Measurements from ENCODE around the gene CHAT.

Gene CHAT

DNA sequence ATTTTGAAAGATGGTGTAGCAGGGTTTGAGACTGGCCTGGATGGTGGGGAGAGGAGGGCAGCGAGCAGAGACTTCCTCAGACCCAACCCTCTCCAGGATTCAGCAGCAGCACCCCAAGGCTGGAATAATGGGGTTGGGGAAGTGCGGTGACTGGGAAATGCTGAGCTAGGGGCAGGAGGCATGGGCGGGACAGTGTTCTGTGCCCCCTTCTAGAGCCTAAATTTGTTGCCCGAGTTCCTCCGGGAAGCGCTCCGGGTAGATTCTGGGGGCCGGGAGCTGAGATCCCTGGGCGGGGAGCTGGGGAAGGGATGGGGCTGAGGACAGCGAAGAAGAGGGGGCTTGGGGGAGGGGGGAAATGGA, at the start of gene CHAT:
Gene CHAT, plus strand, starts transcription at position 156 of the 360 bp plus-strand sequence. Its CDS starts 153 bp downstream, at position 309.
- H3K27ac ChIP-seq: no peak within 1 kb of the TSS
- TF ChIP-seq, protein P1, sequence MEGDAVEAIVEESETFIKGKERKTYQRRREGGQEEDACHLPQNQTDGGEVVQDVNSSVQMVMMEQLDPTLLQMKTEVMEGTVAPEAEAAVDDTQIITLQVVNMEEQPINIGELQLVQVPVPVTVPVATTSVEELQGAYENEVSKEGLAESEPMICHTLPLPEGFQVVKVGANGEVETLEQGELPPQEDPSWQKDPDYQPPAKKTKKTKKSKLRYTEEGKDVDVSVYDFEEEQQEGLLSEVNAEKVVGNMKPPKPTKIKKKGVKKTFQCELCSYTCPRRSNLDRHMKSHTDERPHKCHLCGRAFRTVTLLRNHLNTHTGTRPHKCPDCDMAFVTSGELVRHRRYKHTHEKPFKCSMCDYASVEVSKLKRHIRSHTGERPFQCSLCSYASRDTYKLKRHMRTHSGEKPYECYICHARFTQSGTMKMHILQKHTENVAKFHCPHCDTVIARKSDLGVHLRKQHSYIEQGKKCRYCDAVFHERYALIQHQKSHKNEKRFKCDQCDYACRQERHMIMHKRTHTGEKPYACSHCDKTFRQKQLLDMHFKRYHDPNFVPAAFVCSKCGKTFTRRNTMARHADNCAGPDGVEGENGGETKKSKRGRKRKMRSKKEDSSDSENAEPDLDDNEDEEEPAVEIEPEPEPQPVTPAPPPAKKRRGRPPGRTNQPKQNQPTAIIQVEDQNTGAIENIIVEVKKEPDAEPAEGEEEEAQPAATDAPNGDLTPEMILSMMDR (conservative IDR thresholded peaks at IDR 0.05): no peak

DNA sequence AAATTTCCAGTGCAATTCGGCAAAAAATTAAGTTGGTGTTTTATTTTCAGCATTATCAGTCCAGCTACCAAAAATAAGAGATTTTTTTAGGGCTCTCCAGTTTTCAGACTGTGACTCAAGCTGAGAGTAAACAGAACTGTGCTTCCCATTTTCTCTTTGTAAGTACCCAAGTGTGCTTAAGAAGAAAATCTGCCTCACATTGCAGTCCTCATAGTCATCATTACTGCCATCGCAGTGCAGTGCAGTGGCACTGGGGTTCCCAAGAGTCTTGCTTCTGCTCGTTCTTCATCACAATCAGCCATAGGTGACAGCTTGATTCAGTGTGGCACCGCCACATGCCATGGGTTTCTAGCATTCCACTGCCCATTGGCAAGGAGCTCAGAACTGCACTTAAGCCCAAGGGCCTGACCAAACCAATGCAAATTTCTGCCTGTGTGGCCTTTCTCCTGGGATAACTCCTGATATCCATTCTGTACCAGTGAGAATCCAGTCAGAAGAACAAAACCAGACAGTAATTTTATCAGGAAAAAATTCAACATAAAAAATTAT, 49.3 kb upstream of the CHAT start:
- H3K27ac ChIP-seq: no peak overlapping the region
- TF ChIP-seq, protein P1 (conservative IDR thresholded peaks at IDR 0.05): no peak

DNA sequence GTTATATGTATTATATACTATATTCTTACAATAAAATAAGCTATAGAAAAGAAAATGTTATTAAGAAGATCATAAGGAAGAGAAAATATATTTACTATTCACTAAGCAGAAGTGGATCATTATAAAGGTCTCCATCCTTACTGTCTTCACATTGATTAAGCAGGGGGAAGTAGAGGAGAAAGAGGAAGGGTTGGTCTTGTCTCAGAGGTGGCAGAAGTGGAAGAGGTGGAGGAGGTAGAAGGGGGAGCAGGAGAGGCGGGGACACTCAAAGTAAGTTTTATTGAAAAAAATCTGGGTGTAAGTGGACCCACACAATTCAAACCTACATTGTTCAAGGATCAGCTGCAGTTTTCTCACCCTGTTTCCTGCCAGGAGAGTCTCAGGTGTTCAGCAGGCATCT, 46.0 kb upstream of the CHAT start:
- TF ChIP-seq, protein P1 (conservative IDR thresholded peaks at IDR 0.05): no peak
- no peak overlapping the region for H3K27ac ChIP-seq

DNA sequence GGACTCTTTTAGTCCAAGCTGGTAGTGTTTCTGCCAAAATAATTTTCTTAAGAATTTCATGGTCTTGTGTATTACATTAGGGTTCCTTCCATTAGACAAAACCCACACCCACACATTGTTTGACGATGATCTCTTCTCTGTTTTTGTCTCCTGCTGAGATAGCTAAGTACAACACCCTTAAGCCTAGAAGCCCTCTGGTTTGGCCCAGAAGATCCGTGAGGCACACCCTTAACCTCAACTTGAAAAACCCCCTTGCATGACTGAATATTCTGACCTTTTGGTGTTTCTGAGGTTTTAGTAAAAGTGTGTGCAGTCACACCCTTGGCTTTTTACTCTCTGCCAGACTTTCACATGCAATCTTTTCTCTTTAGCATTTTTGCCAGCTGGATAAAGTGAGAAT, 45.6 kb upstream of the CHAT start:
- TF ChIP-seq, protein P1 (conservative IDR thresholded peaks at IDR 0.05): no peak
- H3K27ac ChIP-seq: no peak overlapping the region

DNA sequence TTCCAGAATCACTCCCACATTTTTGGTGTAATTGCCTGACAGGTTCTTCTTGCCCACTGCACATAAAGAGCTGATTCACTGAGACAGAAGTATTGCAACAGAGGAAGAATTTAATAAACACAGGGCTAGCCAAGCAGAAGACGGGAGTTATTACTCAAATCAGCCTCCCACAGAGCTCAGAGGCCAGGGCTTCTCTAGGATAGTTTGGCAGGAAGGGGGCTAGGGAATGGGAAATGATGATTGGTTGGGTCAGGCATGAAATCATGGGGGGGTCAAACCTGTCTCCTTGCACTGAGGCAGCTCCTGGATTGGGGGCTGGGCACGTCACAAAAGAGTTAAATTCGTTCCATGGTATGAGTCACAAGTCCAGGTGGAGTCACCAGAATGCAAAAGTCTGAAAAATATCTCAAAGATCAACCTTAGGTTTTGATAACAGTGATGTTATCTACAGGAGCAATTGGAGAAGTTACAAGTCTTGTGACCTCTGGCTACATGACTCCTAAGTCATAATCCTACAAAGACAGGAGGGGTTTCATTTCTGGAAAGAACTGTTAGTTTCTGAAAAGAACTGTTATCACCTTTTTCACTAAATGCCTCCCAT, 44.7 kb upstream of the CHAT start:
- TF ChIP-seq, protein P1 (conservative IDR thresholded peaks at IDR 0.05): no peak
- no peak overlapping the region for H3K27ac ChIP-seq

DNA sequence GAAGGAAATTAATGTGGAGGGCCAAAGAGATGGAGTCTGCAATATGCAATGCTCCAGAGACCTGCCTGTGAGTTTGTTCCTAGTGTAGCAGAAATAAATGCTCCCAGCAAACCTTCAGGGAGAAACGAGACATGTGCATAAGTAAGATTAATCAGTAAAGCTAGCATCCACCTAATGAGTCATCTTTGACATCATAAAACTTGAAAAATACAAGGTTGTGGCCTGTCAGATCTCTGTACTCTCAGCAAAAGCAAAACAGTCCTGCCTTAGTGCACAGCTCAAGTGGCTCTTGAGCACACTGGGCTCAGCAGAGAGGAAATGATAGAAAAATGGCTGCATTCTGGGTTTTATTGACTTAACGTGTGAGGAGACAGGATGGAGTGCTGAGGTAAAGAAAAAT, 42.4 kb upstream of the CHAT start:
- no peak overlapping the region for H3K27ac ChIP-seq
- TF ChIP-seq, protein P1 (conservative IDR thresholded peaks at IDR 0.05): no peak

DNA sequence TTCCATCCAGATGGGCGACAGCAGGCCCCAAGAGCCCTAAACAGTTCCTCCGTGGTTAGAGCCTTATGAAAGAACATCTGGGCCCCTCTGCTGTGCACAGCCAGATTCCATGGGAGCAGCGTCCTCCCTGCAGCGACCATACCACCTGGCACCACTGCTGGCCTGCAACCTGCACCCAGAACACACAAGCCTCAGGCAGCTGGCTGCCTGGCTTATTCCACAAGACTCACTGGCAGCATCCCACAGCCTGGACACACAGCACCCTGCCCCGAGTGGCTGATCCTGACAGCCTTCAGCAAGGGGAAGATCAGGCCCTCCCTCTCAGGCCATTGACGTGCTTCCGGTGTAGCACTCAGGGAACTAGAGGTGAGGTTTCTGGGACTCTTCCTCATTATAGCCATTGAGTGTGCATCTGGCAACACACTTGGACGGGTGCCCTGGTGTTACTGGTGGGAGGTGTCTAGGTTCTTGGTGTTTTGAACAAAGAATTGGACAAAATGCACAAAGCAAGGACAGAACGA, 41.2 kb upstream of the CHAT start:
- TF ChIP-seq, protein P1 (conservative IDR thresholded peaks at IDR 0.05): no peak
- no peak overlapping the region for H3K27ac ChIP-seq

All from VCaP (cell line).